WTC11 (cell line): ENCODE results near the gene GBA2. TPM values are rescaled to one million over a fixed set of nuclear protein-coding genes. Genes with fewer than 3 reads are reported as not detected.

ENCODE experiments used
- ATAC-seq: fragments of 200-7000 bp; cut with Tn5 transposase; 2 replicates; pipeline ENCODE4 v1.10.0; 2021; ENCODE audit warnings: mild to moderate bottlenecking, moderate library complexity
- CTCF ChIA-PET: fragments of 300-600 bp; sonication (Branson Sonifier 250); formaldehyde crosslinking; loops from one replicate; lab custom pipeline; 2021; ENCODE audit warnings: antibody characterized with exemption; lab: Charles Lee
- POLR2A ChIA-PET: fragments of 350-600 bp; sonication (Branson Sonifier 250); formaldehyde crosslinking; loops from one replicate; lab custom pipeline; 2021; ENCODE audit warnings: antibody characterized with exemption; lab: Charles Lee
- DNase-seq: peaks from one replicate; pipeline ENCODE4 v3.0.0; 2021; ENCODE audit warnings: low spot score
- H3K27ac Mint-ChIP-seq: 2 replicates; pipeline ENCODE4 v1.8.0; 2021; ENCODE audit warnings: mixed read lengths
- H3K27me3 Mint-ChIP-seq: 2 replicates; pipeline ENCODE4 v1.8.0; 2021; ENCODE audit warnings: low read depth, mild to moderate bottlenecking, moderate library complexity, mixed read lengths
- H3K36me3 Mint-ChIP-seq: 2 replicates; pipeline ENCODE4 v1.8.0; 2021; ENCODE audit warnings: mixed read lengths
- H3K4me1 Mint-ChIP-seq: 2 replicates; pipeline ENCODE4 v1.8.0; 2022; ENCODE audit warnings: mixed read lengths
- H3K4me3 Mint-ChIP-seq: 2 replicates; pipeline ENCODE4 v1.8.0; 2021; ENCODE audit warnings: mild to moderate bottlenecking, moderate library complexity, mixed read lengths
- H3K9me3 Mint-ChIP-seq: 2 replicates; pipeline ENCODE4 v1.8.0; 2021; ENCODE audit warnings: mixed read lengths
- ATF6 ChIP-seq: sonication (generic); formaldehyde crosslinking; IDR thresholded peaks from 2 replicates; pipeline ENCODE4 v1.8.1; 2023; ENCODE audit warnings: mild to moderate bottlenecking, missing genetic modification reagents
- CREB1 ChIP-seq: sonication (generic); formaldehyde crosslinking; IDR thresholded peaks from 2 replicates; pipeline ENCODE4 v1.8.0; 2023; ENCODE audit warnings: mild to moderate bottlenecking, missing genetic modification reagents
- GRHL2 ChIP-seq: fragments of 250-450 bp; sonication (Bioruptor Pico); IDR thresholded peaks from 2 replicates; pipeline ENCODE4 v1.8.0; 2022; ENCODE audit warnings: mild to moderate bottlenecking, moderate library complexity; ENCODE audit not compliant: insufficient replicate concordance, severe bottlenecking
- HMGA2 ChIP-seq: fragments of 250-450 bp; sonication (Bioruptor Pico); IDR thresholded peaks from 2 replicates; pipeline ENCODE4 v1.4.0; 2021; ENCODE audit warnings: mild to moderate bottlenecking, moderate library complexity
- IRF2 ChIP-seq: sonication (generic); formaldehyde crosslinking; IDR thresholded peaks from 2 replicates; pipeline ENCODE4 v1.8.0; 2022; ENCODE audit warnings: low read depth, missing genetic modification reagents, borderline replicate concordance
- MXD4 ChIP-seq: fragments of 250-450 bp; sonication (Bioruptor Pico); IDR thresholded peaks from 2 replicates; pipeline ENCODE4 v1.8.0; 2021; ENCODE audit warnings: mild to moderate bottlenecking, moderate library complexity, borderline replicate concordance
- NR1H2 ChIP-seq: sonication (generic); formaldehyde crosslinking; IDR thresholded peaks from 2 replicates; pipeline ENCODE4 v1.9.0; 2021; ENCODE audit warnings: mild to moderate bottlenecking, moderate library complexity, missing genetic modification reagents
- OVOL2 ChIP-seq: fragments of 250-450 bp; sonication (Bioruptor Pico); IDR thresholded peaks from 2 replicates; pipeline ENCODE4 v1.9.0; 2021; ENCODE audit warnings: mild to moderate bottlenecking, borderline replicate concordance
- SOX15 ChIP-seq: fragments of 250-450 bp; sonication (Bioruptor Pico); IDR thresholded peaks from 2 replicates; pipeline ENCODE4 v1.9.0; 2021; ENCODE audit warnings: mild to moderate bottlenecking
- TCF7 ChIP-seq: sonication (generic); formaldehyde crosslinking; IDR thresholded peaks from 2 replicates; pipeline ENCODE4 v1.8.0; 2022; ENCODE audit warnings: mild to moderate bottlenecking, low read depth, missing genetic modification reagents, moderate library complexity
- ZBTB21 ChIP-seq: sonication (generic); formaldehyde crosslinking; IDR thresholded peaks from 2 replicates; pipeline ENCODE4 v1.8.1; 2023; ENCODE audit warnings: mild to moderate bottlenecking, missing genetic modification reagents, borderline replicate concordance
- ZNF138 ChIP-seq: sonication (generic); formaldehyde crosslinking; conservative IDR thresholded peaks from 2 replicates; pipeline ENCODE4 v1.8.1; 2022; ENCODE audit warnings: mild to moderate bottlenecking, moderate library complexity, missing genetic modification reagents
- ZNF219 ChIP-seq: sonication (generic); formaldehyde crosslinking; IDR thresholded peaks from 2 replicates; pipeline ENCODE4 v1.8.0; 2023; ENCODE audit warnings: missing genetic modification reagents, mild to moderate bottlenecking, borderline replicate concordance
- ZNF416 ChIP-seq: fragments of 250-450 bp; sonication (Bioruptor Pico); IDR thresholded peaks from 2 replicates; pipeline ENCODE4 v1.9.0; 2021; ENCODE audit warnings: mild to moderate bottlenecking, inconsistent platforms
- ZNF423 ChIP-seq: fragments of 250-450 bp; sonication (Bioruptor Pico); IDR thresholded peaks from 2 replicates; pipeline ENCODE4 v2.1.2; 2022; ENCODE audit warnings: mild to moderate bottlenecking, moderate library complexity
- ZNF512 ChIP-seq: sonication (generic); formaldehyde crosslinking; IDR thresholded peaks from 2 replicates; pipeline ENCODE4 v1.8.1; 2022; ENCODE audit warnings: missing genetic modification reagents, borderline replicate concordance
- total RNA-seq: library from RNA; stranded (reverse); gene quantifications from 3 replicates; pipeline ENCODE4 v1.2.3, GENCODE V29; 2021
- TF ChIP-seq, protein P1 (sequence below): sonication (generic); formaldehyde crosslinking; IDR thresholded peaks from 2 replicates; pipeline ENCODE4 v1.8.0; 2023; ENCODE audit warnings: missing genetic modification reagents
- TF ChIP-seq, protein P2 (sequence below): sonication (generic); formaldehyde crosslinking; IDR thresholded peaks from 2 replicates; pipeline ENCODE4 v1.8.1; 2022; ENCODE audit warnings: low read depth, missing genetic modification reagents, borderline replicate concordance
- TF ChIP-seq, protein P3 (sequence below): sonication (generic); formaldehyde crosslinking; IDR thresholded peaks from 2 replicates; pipeline ENCODE4 v1.8.1; 2023; ENCODE audit warnings: mild to moderate bottlenecking, missing genetic modification reagents
- TF ChIP-seq, protein P4 (sequence below): sonication (generic); formaldehyde crosslinking; IDR thresholded peaks from 2 replicates; pipeline ENCODE4 v1.8.1; 2022; ENCODE audit warnings: low read depth, mild to moderate bottlenecking, moderate library complexity, missing genetic modification reagents, borderline replicate concordance

The GBA2 gene
- total RNA-seq, 1 experiment from 2014 or later = 104 TPM

DNA sequence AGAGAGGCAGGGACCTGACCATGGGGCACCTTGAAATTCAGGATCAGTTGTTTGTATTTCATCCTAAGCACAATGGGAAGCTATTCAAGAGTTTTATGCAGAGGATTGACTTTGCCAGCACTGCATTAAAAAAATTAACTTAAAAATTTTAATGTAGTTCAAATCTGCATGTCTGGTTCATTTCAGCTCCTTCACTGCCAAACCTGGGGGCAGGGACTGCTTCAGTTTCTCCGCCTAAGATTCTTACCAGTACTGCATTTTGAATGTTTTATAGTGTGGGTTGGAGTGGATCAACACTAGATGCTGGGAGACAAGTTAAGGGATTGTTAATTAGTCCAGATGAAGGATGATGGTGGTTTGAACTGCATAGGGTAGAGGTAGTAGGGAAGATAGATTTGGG, 20.7 kb upstream of the GBA2 start (continued):
- TF ChIP-seq, protein P1, sequence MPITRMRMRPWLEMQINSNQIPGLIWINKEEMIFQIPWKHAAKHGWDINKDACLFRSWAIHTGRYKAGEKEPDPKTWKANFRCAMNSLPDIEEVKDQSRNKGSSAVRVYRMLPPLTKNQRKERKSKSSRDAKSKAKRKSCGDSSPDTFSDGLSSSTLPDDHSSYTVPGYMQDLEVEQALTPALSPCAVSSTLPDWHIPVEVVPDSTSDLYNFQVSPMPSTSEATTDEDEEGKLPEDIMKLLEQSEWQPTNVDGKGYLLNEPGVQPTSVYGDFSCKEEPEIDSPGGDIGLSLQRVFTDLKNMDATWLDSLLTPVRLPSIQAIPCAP = no peak
- TF ChIP-seq HMGA2 (CRISPR knock-in tag) (no peak), SOX15 (CRISPR knock-in tag) (no peak), ZNF423 (no peak), IRF2 (CRISPR knock-in tag) (no peak), ZNF219 (no peak), ZNF138 (CRISPR knock-in tag) (no peak)
- TF ChIP-seq, protein P2, sequence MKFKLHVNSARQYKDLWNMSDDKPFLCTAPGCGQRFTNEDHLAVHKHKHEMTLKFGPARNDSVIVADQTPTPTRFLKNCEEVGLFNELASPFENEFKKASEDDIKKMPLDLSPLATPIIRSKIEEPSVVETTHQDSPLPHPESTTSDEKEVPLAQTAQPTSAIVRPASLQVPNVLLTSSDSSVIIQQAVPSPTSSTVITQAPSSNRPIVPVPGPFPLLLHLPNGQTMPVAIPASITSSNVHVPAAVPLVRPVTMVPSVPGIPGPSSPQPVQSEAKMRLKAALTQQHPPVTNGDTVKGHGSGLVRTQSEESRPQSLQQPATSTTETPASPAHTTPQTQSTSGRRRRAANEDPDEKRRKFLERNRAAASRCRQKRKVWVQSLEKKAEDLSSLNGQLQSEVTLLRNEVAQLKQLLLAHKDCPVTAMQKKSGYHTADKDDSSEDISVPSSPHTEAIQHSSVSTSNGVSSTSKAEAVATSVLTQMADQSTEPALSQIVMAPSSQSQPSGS = no peak
- TF ChIP-seq, protein P3, sequence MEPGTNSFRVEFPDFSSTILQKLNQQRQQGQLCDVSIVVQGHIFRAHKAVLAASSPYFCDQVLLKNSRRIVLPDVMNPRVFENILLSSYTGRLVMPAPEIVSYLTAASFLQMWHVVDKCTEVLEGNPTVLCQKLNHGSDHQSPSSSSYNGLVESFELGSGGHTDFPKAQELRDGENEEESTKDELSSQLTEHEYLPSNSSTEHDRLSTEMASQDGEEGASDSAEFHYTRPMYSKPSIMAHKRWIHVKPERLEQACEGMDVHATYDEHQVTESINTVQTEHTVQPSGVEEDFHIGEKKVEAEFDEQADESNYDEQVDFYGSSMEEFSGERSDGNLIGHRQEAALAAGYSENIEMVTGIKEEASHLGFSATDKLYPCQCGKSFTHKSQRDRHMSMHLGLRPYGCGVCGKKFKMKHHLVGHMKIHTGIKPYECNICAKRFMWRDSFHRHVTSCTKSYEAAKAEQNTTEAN = no peak
- TF ChIP-seq, all 79 proteins: peak for 0

DNA sequence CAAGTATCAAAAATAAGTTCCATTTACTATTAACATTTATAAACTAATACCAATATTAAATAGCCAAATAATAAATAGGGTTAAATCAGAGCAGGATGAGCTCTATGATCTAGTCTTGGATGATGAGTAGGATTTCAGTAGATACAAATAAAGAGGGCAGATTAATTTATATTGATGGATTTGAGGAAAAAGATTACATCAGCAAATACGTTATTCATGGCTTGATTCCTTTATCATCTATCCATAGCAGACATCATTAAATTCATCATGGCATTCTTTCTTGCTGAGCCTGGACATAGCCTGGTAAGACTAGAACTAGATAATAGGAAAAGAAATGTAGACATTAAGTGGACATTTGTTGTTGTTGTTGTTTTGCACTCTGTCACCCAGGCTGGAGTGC, 18.4 kb upstream of the GBA2 start:
- no peak for DNase-seq
- ChIA-PET POLR2A (no interaction called here), CTCF (interaction anchor here (0.7 to 1.8 kb wide), 3 partner anchors 9 to 71 kb away, joined by 3 to 8 read pairs (median 4); no protein-coding TSS in a partner anchor)
- H3K4me3 Mint-ChIP-seq = no peak overlapping the region
- H3K27me3 Mint-ChIP-seq = no peaks in the 10 kb centered on the region
- no peaks in the 10 kb centered on the region for H3K36me3 Mint-ChIP-seq
- ATAC-seq = no peak
- H3K9me3 Mint-ChIP-seq = no peaks in the 10 kb centered on the region
- H3K27ac Mint-ChIP-seq = no peak overlapping the region
- TF ChIP-seq NR1H2 = no peak
- TF ChIP-seq MXD4 (CRISPR knock-in tag) = no peak
- no peak for TF ChIP-seq CREB1
- no peak for TF ChIP-seq ZNF416 (CRISPR knock-in tag)
- TF ChIP-seq OVOL2 (CRISPR knock-in tag) = no peak
- no peak for TF ChIP-seq TCF7 (CRISPR knock-in tag)
- no peak for TF ChIP-seq ZBTB21 (CRISPR knock-in tag)
- TF ChIP-seq, protein P4, sequence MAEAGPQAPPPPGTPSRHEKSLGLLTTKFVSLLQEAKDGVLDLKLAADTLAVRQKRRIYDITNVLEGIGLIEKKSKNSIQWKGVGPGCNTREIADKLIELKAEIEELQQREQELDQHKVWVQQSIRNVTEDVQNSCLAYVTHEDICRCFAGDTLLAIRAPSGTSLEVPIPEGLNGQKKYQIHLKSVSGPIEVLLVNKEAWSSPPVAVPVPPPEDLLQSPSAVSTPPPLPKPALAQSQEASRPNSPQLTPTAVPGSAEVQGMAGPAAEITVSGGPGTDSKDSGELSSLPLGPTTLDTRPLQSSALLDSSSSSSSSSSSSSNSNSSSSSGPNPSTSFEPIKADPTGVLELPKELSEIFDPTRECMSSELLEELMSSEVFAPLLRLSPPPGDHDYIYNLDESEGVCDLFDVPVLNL (CRISPR knock-in tag) = no peak
- TF ChIP-seq GRHL2 = no peak
- no peak for TF ChIP-seq ZNF512 (CRISPR knock-in tag)
- TF ChIP-seq ATF6 (CRISPR knock-in tag) = no peak
- H3K4me1 Mint-ChIP-seq = peaks cover 5% of the 10 kb centered on the region; the same call in 1 of the 2 replicates
